HepG2 (cell line): ENCODE data around the gene AUNIP. TPM values are rescaled to one million over a fixed set of nuclear protein-coding genes. Genes with fewer than 3 reads are reported as not detected.

ENCODE experiments used
- BRF2 ChIP-seq: sonication (generic); formaldehyde crosslinking; IDR thresholded peaks from 2 replicates; pipeline ENCODE4 v1.8.1; 2022; ENCODE audit warnings: mild to moderate bottlenecking, missing genetic modification reagents
- ETV6 ChIP-seq: sonication (generic); formaldehyde crosslinking; conservative IDR thresholded peaks from 2 replicates; pipeline ENCODE4 v1.4.0; 2020; ENCODE audit warnings: missing genetic modification reagents
- FOSL1 ChIP-seq: sonication (generic); formaldehyde crosslinking; IDR thresholded peaks from 2 replicates; pipeline ENCODE4 v1.9.0; 2021; ENCODE audit warnings: missing genetic modification reagents, borderline replicate concordance
- PBX2 ChIP-seq: IDR thresholded peaks from 2 replicates; pipeline ENCODE4 v1.6.1; 2016; ENCODE audit warnings: control low read depth
- PCBP2 ChIP-seq: fragments of 200-400 bp; formaldehyde crosslinking; optimal IDR thresholded peaks from 2 replicates; pipeline ENCODE3; 2018; ENCODE audit warnings: low read length, low read depth; ENCODE audit not compliant: poor library complexity, severe bottlenecking
- SRF ChIP-seq: IDR thresholded peaks from 2 replicates; pipeline ENCODE4 v1.6.1; 2011; ENCODE audit warnings: mild to moderate bottlenecking, low read depth, low read length, moderate library complexity
- TGIF2 ChIP-seq: IDR thresholded peaks from 2 replicates; pipeline ENCODE4 v1.6.1; 2016; ENCODE audit warnings: control low read depth, missing compliant biosample characterization
- THAP7 ChIP-seq: sonication (generic); formaldehyde crosslinking; IDR thresholded peaks from 2 replicates; pipeline ENCODE4 v1.8.1; 2023; ENCODE audit warnings: mild to moderate bottlenecking, missing genetic modification reagents
- TP53 ChIP-seq: sonication (generic); formaldehyde crosslinking; conservative IDR thresholded peaks from 2 replicates; pipeline ENCODE4 v1.4.0; 2020; ENCODE audit warnings: missing genetic modification reagents
- ZNF142 ChIP-seq: sonication (generic); formaldehyde crosslinking; IDR thresholded peaks from 2 replicates; pipeline ENCODE4 v1.4.0; 2020; ENCODE audit warnings: missing genetic modification reagents
- ZNF264 ChIP-seq: sonication (generic); formaldehyde crosslinking; IDR thresholded peaks from 2 replicates; pipeline ENCODE4 v1.4.0; 2020; ENCODE audit warnings: missing genetic modification reagents
- ZNF33B ChIP-seq: sonication (generic); formaldehyde crosslinking; IDR thresholded peaks from 2 replicates; pipeline ENCODE4 v1.5.1; 2020; ENCODE audit warnings: mild to moderate bottlenecking, missing genetic modification reagents
- ZNF34 ChIP-seq: sonication (generic); formaldehyde crosslinking; IDR thresholded peaks from 2 replicates; pipeline ENCODE4 v1.4.0; 2020; ENCODE audit warnings: mild to moderate bottlenecking, missing genetic modification reagents, borderline replicate concordance
- ZNF547 ChIP-seq: sonication (generic); formaldehyde crosslinking; IDR thresholded peaks from 2 replicates; pipeline ENCODE4 v1.5.1; 2020; ENCODE audit warnings: mild to moderate bottlenecking, missing genetic modification reagents
- ZNF616 ChIP-seq: sonication (generic); formaldehyde crosslinking; IDR thresholded peaks from 2 replicates; pipeline ENCODE4 v1.5.0; 2020; ENCODE audit warnings: low read depth, mild to moderate bottlenecking, missing genetic modification reagents
- ZNF703 ChIP-seq: sonication (generic); formaldehyde crosslinking; IDR thresholded peaks from 2 replicates; pipeline ENCODE4 v1.5.1; 2020; ENCODE audit warnings: missing genetic modification reagents, mild to moderate bottlenecking, moderate library complexity, borderline replicate concordance
- ZNF782 ChIP-seq: sonication (generic); formaldehyde crosslinking; IDR thresholded peaks from 2 replicates; pipeline ENCODE4 v1.4.0; 2020; ENCODE audit warnings: missing genetic modification reagents, mild to moderate bottlenecking, borderline replicate concordance
- ZNF841 ChIP-seq: sonication (generic); formaldehyde crosslinking; IDR thresholded peaks from 2 replicates; pipeline ENCODE4 v1.8.1; 2023; ENCODE audit warnings: missing genetic modification reagents, borderline replicate concordance
- polyA plus RNA-seq, 8 experiments: library from polyadenylated mRNA; depleted of rRNA in 3 of 8; stranded (reverse) in 7 of 8; unstranded in 1 of 8; fragments of >200 nt; fragmentation: Illumina TruSeq in 4 of 8; extraction: Trizol in 4 of 8; gene quantifications; 2 replicates each; pipeline versions ENCODE4 v1.2.1 to v1.2.3, GENCODE V29; 2011 to 2016; ENCODE audit warnings: low read depth in 4 of 8, missing spikeins in 1 of 8, mixed read lengths in 1 of 8; ENCODE audit not compliant: insufficient read depth in 1 of 8
- total RNA-seq, 5 experiments: library from RNA; depleted of rRNA; stranded (reverse); fragments of >200 nt; fragmentation: Illumina TruSeq; extraction: Trizol; gene quantifications; 2 replicates each; pipeline ENCODE4 v1.2.3, GENCODE V29; 2016; ENCODE audit warnings: low read depth in 1 of 5
- TF ChIP-seq, protein P1 (sequence below): sonication (generic); formaldehyde crosslinking; IDR thresholded peaks from 2 replicates; pipeline ENCODE4 v1.4.0; 2020; ENCODE audit warnings: missing genetic modification reagents, mild to moderate bottlenecking, borderline replicate concordance

Gene AUNIP
- total and polyA plus RNA-seq, 2 of the 13 experiments (the other 11 are each of a cell fraction or from before 2014, with no cell fraction given): 3.8 to 12.3 TPM

DNA sequence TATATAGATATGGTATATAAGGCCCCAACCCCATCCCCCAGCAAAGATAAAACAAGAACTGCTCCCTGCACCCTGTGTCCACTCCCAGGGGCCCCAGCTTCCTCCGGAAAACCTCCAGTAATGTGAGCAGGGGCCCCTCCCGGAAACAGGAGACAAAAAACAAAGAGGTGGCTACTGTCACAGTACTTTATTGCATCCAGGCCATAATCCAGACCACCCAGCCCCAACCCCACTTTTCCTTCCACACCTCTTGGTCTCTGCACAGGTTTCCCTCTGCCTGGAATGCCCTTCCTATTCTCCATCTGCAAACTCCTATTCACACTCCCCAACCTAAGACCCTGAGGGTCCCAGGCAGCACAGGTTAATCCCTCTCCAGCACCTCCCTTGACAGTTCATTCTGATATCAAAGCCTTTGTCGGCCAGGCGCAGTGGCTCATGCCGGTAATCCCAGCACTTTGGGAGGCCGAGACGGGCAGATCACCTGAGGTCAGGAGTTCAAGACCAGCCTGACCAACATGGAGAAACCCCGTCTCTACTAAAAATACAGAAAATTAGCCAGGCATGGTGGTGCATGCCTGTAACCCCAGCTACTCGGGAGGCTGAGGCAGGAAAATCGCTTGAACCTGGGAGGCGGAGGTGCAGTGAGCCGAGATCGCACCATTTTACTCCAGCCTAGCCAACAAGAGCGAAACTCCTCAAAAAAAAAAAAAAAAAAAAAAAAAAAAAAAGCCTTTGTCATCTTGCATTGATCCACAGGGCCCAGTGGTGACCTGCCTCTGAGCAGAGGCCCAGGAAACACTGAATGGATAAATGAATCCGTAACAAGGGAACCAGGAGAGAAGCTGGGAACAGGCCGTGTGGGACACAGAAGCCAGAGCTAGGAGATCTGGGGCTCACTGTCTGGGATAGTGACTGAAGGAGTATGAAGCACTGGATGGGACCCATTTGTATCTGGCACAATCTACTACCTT, 2.3 kb upstream of the AUNIP start (continued):
- TF ChIP-seq THAP7 (CRISPR knock-in tag): no peak
- no peak for TF ChIP-seq ZNF703 (CRISPR knock-in tag)
- TF ChIP-seq ETV6: peak; percentile 87
- no peak for TF ChIP-seq SRF
- TF ChIP-seq FOSL1 (CRISPR knock-in tag): peak; percentile 87
- no peak for TF ChIP-seq BRF2 (CRISPR knock-in tag)
- TF ChIP-seq ZNF33B (CRISPR knock-in tag): no peak
- TF ChIP-seq, protein P1, sequence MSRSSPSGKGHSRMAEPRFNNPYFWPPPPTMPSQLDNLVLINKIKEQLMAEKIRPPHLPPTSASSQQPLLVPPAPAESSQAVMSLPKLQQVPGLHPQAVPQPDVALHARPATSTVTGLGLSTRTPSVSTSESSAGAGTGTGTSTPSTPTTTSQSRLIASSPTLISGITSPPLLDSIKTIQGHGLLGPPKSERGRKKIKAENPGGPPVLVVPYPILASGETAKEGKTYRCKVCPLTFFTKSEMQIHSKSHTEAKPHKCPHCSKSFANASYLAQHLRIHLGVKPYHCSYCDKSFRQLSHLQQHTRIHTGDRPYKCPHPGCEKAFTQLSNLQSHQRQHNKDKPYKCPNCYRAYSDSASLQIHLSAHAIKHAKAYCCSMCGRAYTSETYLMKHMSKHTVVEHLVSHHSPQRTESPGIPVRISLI: peak; percentile 74; the same call in 1 of the 2 replicates
- 0 out of 2 replicates have a peak, but pooled peaks have one; percentile 32 for TF ChIP-seq TP53 (CRISPR knock-in tag)
- TF ChIP-seq PBX2 (CRISPR knock-in tag): no peak
- no peak for TF ChIP-seq ZNF34
- no peak for TF ChIP-seq ZNF264 (CRISPR knock-in tag)
- TF ChIP-seq ZNF142 (CRISPR knock-in tag): no peak
- no peak for TF ChIP-seq PCBP2
- no peak for TF ChIP-seq ZNF841
- no peak for TF ChIP-seq TGIF2 (CRISPR knock-in tag)
- no peak for TF ChIP-seq ZNF782 (CRISPR knock-in tag)
- no peak for TF ChIP-seq ZNF616 (CRISPR knock-in tag)
- TF ChIP-seq ZNF547: no peak
